Kidney (tissue), 14 donors: ENCODE results near the gene MEGF11. TPM values are rescaled to one million over a fixed set of nuclear protein-coding genes. Genes with fewer than 3 reads are reported as not detected.

ENCODE experiments used
- DNase-seq, 5 donors: peaks; one replicate each; pipeline ENCODE4 v3.0.0-alpha.2; 2013 to 2020
- FAIRE-seq: peaks from 2 replicates; lab custom pipeline; 2012; peaks lifted over from hg19 to GRCh38; lab: Jason Lieb, UNC
- H3K27ac ChIP-seq, 2 donors: one replicate each; pipeline ENCODE4 v1.7.0; 2013; ENCODE audit warnings: low read depth in 2 of 2, low read length in 2 of 2, inconsistent platforms in 1 of 2
- H3K27me3 ChIP-seq: one replicate; pipeline ENCODE4 v1.7.1; 2013; ENCODE audit warnings: low read length, inconsistent platforms; ENCODE audit not compliant: control insufficient read depth, insufficient read depth
- H3K36me3 ChIP-seq, 3 donors: one replicate each; pipeline versions ENCODE4 v1.7.0 to v1.7.1; 2013; ENCODE audit warnings: low read length in 3 of 3, control low read depth in 1 of 3, inconsistent platforms in 1 of 3; ENCODE audit not compliant: insufficient read depth in 3 of 3, control insufficient read depth in 2 of 3
- H3K4me1 ChIP-seq, 3 donors: one replicate each; pipeline versions ENCODE4 v1.7.0 to v1.7.1; 2013; ENCODE audit warnings: low read length in 3 of 3, inconsistent platforms in 1 of 3, low read depth in 1 of 3; ENCODE audit not compliant: control insufficient read depth in 2 of 3, insufficient read depth in 2 of 3
- H3K4me3 ChIP-seq, 3 donors: one replicate each; pipeline versions ENCODE4 v1.7.0 to v1.8.1; 2013; ENCODE audit warnings: low read length in 3 of 3, control low read depth in 1 of 3, inconsistent platforms in 1 of 3
- H3K9ac ChIP-seq, 3 donors: one replicate each; pipeline versions ENCODE4 v1.7.0 to v1.7.1; 2013; ENCODE audit warnings: low read length in 3 of 3, control low read depth in 1 of 3, inconsistent platforms in 1 of 3
- H3K9me3 ChIP-seq, 3 donors: one replicate each; pipeline versions ENCODE4 v1.7.0 to v1.7.1; 2013; ENCODE audit warnings: low read length in 3 of 3, control low read depth in 1 of 3, inconsistent platforms in 1 of 3; ENCODE audit not compliant: control insufficient read depth in 2 of 3, insufficient read depth in 1 of 3
- CTCF ChIP-seq: IDR thresholded peaks from 3 replicates; pipeline ENCODE4 v1.5.1; 2012; ENCODE audit warnings: mild to moderate bottlenecking, moderate library complexity, borderline replicate concordance; ENCODE audit not compliant: insufficient read depth; ENCODE audit errors: extremely low read depth
- intact Hi-C: fragments of 100-400 bp; cut with DNase I; formaldehyde crosslinking; loops from one replicate; pipeline ENCODE4 v1.11.1; 2022
- polyA plus RNA-seq: library from polyadenylated mRNA; stranded (reverse); fragments of 350-450 nt; fragmentation: Illumina TruSeq; extraction: RNeasy Lipid Tissue Mini Kit (QIAGEN cat#74804); gene quantifications from one replicate; pipeline ENCODE4 v1.2.3, GENCODE V29; 2014; ENCODE audit warnings: low read depth, low replicate concordance; ENCODE audit not compliant: insufficient read depth
- total RNA-seq: library from RNA; stranded (reverse); fragmentation: NEBNext Ultra II Directional; extraction: Animal tissue kit (Norgen Biotek cat#: 25700); gene quantifications from one replicate; pipeline ENCODE4 v1.2.1, GENCODE V29; 2021
- donor health status: control.
- donor health status: control.
- donor health status: control.
- donor health status: control.
- donor health status: control.
- donor health status: DM: yes; HTN: yes; CAD: no.
- donor health status: Normal renal cell carcinoma (clear cell type).

The MEGF11 gene
- total and polyA plus RNA-seq, 2 donors from 2014 or later = 10.4 to 41.8 TPM

- H3K27me3 ChIP-seq = no peaks in the 10 kb centered on the region
- no peak overlapping the region for H3K4me3 ChIP-seq
- FAIRE-seq = no peak
- H3K27ac ChIP-seq = no peak overlapping the region
- H3K9ac ChIP-seq = no peak overlapping the region
- no peak for TF ChIP-seq CTCF
- no peaks in the 10 kb centered on the region for H3K9me3 ChIP-seq
- peak in 4 of 5 donors; percentile 54 to 80 (median 72) for DNase-seq
- H3K36me3 ChIP-seq = no peaks in the 10 kb centered on the region
- no peaks in the 10 kb centered on the region for H3K4me1 ChIP-seq
- intact Hi-C loops = no loop called here
Observed at GRCh38 chr15:66221126-66221525, 32.4 kb downstream of the MEGF11 start.

- H3K9ac ChIP-seq = no peak overlapping the region
- H3K9me3 ChIP-seq = no peaks in the 10 kb centered on the region
- no peaks in the 10 kb centered on the region for H3K36me3 ChIP-seq
- intact Hi-C loops = no loop called here
- no peak overlapping the region for H3K4me3 ChIP-seq
- no peaks in the 10 kb centered on the region for H3K4me1 ChIP-seq
- no peak for TF ChIP-seq CTCF
- H3K27me3 ChIP-seq = no peaks in the 10 kb centered on the region
- no peak for FAIRE-seq
- DNase-seq = no peak
- no peak overlapping the region for H3K27ac ChIP-seq
Observed at GRCh38 chr15:66220601-66221000, 32.9 kb downstream of the MEGF11 start.

- H3K27me3 ChIP-seq = no peaks in the 10 kb centered on the region
- H3K4me1 ChIP-seq = no peaks in the 10 kb centered on the region
- DNase-seq (no peak), FAIRE-seq (no peak)
- H3K9ac ChIP-seq = no peak overlapping the region
- no peaks in the 10 kb centered on the region for H3K9me3 ChIP-seq
- H3K27ac ChIP-seq = no peak overlapping the region
- no peak overlapping the region for H3K4me3 ChIP-seq
- intact Hi-C loops = no loop called here
- H3K36me3 ChIP-seq = no peaks in the 10 kb centered on the region
- TF ChIP-seq CTCF = no peak
Observed at GRCh38 chr15:66219339-66219738, 34.2 kb downstream of the MEGF11 start.

DNA sequence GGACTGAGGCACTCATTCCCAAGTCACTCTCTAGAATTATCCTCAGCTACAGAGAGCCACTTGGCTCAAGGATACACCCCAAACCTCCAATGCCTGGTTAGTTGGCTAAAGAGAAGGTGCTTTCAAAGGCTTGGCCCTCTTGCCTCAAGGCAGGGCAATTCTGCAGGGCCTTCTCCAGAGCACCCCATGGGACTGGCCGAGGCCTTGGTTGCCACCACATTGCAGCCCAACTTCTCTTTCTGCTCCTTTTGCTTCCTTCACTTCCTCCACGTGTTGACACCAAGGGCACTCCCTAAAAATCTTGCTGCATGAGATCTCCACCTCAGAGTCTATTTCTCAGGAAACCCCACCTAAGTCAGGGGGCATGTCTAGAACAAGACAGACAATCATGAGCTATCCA, 36.7 kb downstream of the MEGF11 start:
- TF ChIP-seq CTCF = no peak
- FAIRE-seq = no peak
- Histone ChIP-seq H3K36me3 (no peaks in the 10 kb centered on the region), H3K27ac (no peak overlapping the region), H3K9ac (no peak overlapping the region), H3K9me3 (no peaks in the 10 kb centered on the region), H3K4me3 (no peak overlapping the region), H3K27me3 (no peaks in the 10 kb centered on the region), H3K4me1 (no peaks in the 10 kb centered on the region)
- intact Hi-C loops = no loop called here
- no peak for DNase-seq
